Measurements from ENCODE around the gene KRT75. TPM values are rescaled to one million over a fixed set of nuclear protein-coding genes. Genes with fewer than 3 reads are reported as not detected.

The KRT75 gene
- polyA plus RNA-seq, 1 donor from 2014 or later = not detected

- H3F3A ChIP-seq (ENCODE audit: insufficient read depth, low read length, poor library complexity, severe bottlenecking) = no peaks in the 10 kb centered on the region
- H3K4me3 ChIP-seq (ENCODE audit: low read length) = no peak overlapping the region
- no peaks in the 10 kb centered on the region for H3K79me2 ChIP-seq (replicated peaks; ENCODE audit: insufficient read depth, low read length)
- H3K9me2 ChIP-seq (ENCODE audit: insufficient read depth, low read length) = no peaks in the 10 kb centered on the region
- H3K27me3 ChIP-seq (ENCODE audit: insufficient read depth, low read depth, low read length) = no peaks in the 10 kb centered on the region
- no peaks in the 10 kb centered on the region for H3K9me3 ChIP-seq (ENCODE audit: low read length)
- no peak overlapping the region for H3K4me2 ChIP-seq (ENCODE audit: low read length)
- H3K36me3 ChIP-seq (ENCODE audit: insufficient read depth, low read length) = no peaks in the 10 kb centered on the region
- H4K20me1 ChIP-seq (ENCODE audit: insufficient read depth) = no peaks in the 10 kb centered on the region
- no peak for TF ChIP-seq TAF1 (IDR thresholded peaks at IDR 0.05; ENCODE audit: low read depth)
- no peak for TF ChIP-seq SMC3 (conservative IDR thresholded peaks at IDR 0.05; ENCODE audit: poor library complexity)
- TF ChIP-seq MXI1 (conservative IDR thresholded peaks at IDR 0.05; ENCODE audit: poor library complexity, severe bottlenecking) = no peak
- TF ChIP-seq, protein P1, sequence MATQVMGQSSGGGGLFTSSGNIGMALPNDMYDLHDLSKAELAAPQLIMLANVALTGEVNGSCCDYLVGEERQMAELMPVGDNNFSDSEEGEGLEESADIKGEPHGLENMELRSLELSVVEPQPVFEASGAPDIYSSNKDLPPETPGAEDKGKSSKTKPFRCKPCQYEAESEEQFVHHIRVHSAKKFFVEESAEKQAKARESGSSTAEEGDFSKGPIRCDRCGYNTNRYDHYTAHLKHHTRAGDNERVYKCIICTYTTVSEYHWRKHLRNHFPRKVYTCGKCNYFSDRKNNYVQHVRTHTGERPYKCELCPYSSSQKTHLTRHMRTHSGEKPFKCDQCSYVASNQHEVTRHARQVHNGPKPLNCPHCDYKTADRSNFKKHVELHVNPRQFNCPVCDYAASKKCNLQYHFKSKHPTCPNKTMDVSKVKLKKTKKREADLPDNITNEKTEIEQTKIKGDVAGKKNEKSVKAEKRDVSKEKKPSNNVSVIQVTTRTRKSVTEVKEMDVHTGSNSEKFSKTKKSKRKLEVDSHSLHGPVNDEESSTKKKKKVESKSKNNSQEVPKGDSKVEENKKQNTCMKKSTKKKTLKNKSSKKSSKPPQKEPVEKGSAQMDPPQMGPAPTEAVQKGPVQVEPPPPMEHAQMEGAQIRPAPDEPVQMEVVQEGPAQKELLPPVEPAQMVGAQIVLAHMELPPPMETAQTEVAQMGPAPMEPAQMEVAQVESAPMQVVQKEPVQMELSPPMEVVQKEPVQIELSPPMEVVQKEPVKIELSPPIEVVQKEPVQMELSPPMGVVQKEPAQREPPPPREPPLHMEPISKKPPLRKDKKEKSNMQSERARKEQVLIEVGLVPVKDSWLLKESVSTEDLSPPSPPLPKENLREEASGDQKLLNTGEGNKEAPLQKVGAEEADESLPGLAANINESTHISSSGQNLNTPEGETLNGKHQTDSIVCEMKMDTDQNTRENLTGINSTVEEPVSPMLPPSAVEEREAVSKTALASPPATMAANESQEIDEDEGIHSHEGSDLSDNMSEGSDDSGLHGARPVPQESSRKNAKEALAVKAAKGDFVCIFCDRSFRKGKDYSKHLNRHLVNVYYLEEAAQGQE (IDR thresholded peaks at IDR 0.05; ENCODE audit: borderline replicate concordance) = no peak
- no peak for TF ChIP-seq EP300 (conservative IDR thresholded peaks at IDR 0.05; ENCODE audit: poor library complexity, severe bottlenecking)
- TF ChIP-seq, protein P2, sequence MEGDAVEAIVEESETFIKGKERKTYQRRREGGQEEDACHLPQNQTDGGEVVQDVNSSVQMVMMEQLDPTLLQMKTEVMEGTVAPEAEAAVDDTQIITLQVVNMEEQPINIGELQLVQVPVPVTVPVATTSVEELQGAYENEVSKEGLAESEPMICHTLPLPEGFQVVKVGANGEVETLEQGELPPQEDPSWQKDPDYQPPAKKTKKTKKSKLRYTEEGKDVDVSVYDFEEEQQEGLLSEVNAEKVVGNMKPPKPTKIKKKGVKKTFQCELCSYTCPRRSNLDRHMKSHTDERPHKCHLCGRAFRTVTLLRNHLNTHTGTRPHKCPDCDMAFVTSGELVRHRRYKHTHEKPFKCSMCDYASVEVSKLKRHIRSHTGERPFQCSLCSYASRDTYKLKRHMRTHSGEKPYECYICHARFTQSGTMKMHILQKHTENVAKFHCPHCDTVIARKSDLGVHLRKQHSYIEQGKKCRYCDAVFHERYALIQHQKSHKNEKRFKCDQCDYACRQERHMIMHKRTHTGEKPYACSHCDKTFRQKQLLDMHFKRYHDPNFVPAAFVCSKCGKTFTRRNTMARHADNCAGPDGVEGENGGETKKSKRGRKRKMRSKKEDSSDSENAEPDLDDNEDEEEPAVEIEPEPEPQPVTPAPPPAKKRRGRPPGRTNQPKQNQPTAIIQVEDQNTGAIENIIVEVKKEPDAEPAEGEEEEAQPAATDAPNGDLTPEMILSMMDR (IDR thresholded peaks at IDR 0.05; ENCODE audit: poor library complexity, severe bottlenecking) = no peak
- TF ChIP-seq RAD21 (conservative IDR thresholded peaks at IDR 0.05) = no peak
- TF ChIP-seq POLR2AphosphoS5 (IDR thresholded peaks at IDR 0.05) = no peak
- TF ChIP-seq EZH2 (IDR thresholded peaks at IDR 0.05; ENCODE audit: borderline replicate concordance, insufficient read depth, low read length, poor library complexity, severe bottlenecking) = no peak
- no peak overlapping the region for H3K9ac ChIP-seq (ENCODE audit: low read length)
- no peak overlapping the region for H3K27ac ChIP-seq (ENCODE audit: low read length)
- no peak overlapping the region for H2AFZ ChIP-seq (ENCODE audit: low read depth, low read length)
Observed at GRCh38 chr12:52454411-52455201, 20.4 kb upstream of the KRT75 start.

DNA sequence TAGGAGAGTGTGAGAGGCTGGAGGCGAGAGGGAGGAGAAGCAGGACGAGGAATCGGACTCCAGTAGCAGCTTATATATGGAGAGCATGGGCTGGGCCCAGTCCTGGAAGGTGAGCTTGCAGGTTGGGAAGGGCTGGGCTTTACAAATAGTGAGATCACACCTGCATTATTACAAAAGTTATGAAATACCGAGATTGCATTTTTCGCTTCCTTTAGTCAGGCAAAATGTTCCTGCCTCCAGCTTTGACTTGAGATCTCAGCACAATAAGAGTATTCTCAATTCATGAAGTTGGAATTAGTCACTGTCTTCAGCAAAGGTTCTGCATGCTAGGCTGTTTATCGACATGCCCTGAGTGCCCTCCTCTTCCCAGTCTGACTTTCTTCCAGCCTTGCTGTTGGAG lies 17.9 kb upstream of the KRT75 start, which contains the start of gene KRT6B:
Gene KRT6B (minus strand): TSS at position 46 of the 400 bp plus-strand sequence. CDS start 68 bp downstream, outside the sequence.
- H3K4me3 ChIP-seq (ENCODE audit: low read length) = no peak within 1 kb of the TSS
- TF ChIP-seq TAF1 (IDR thresholded peaks at IDR 0.05; ENCODE audit: low read depth) (no peak), RAD21 (conservative IDR thresholded peaks at IDR 0.05) (no peak), MXI1 (conservative IDR thresholded peaks at IDR 0.05; ENCODE audit: poor library complexity, severe bottlenecking) (no peak), SMC3 (conservative IDR thresholded peaks at IDR 0.05; ENCODE audit: poor library complexity) (no peak), EZH2 (IDR thresholded peaks at IDR 0.05; ENCODE audit: borderline replicate concordance, insufficient read depth, low read length, poor library complexity, severe bottlenecking) (no peak), POLR2AphosphoS5 (IDR thresholded peaks at IDR 0.05) (no peak), EP300 (conservative IDR thresholded peaks at IDR 0.05; ENCODE audit: poor library complexity, severe bottlenecking) (no peak)
- TF ChIP-seq, protein P1 (IDR thresholded peaks at IDR 0.05; ENCODE audit: borderline replicate concordance) = no peak
- TF ChIP-seq, protein P2 (IDR thresholded peaks at IDR 0.05; ENCODE audit: poor library complexity, severe bottlenecking) = no peak

More for the DNA sequence above, 17.9 kb upstream of the KRT75 start, which contains the start of gene KRT6B:
- Histone ChIP-seq H3F3A (ENCODE audit: insufficient read depth, low read length, poor library complexity, severe bottlenecking) (no peaks in the 10 kb centered on the region), H3K27ac (ENCODE audit: low read length) (no peak within 1 kb of the TSS), H3K27me3 (ENCODE audit: insufficient read depth, low read depth, low read length) (no peaks in the 10 kb centered on the region), H4K20me1 (ENCODE audit: insufficient read depth) (no peaks in the 10 kb centered on the region), H3K36me3 (ENCODE audit: insufficient read depth, low read length) (no peaks in the 10 kb centered on the region), H3K9me2 (ENCODE audit: insufficient read depth, low read length) (no peaks in the 10 kb centered on the region), H3K79me2 (replicated peaks; ENCODE audit: insufficient read depth, low read length) (no peaks in the 10 kb centered on the region), H2AFZ (ENCODE audit: low read depth, low read length) (no peak within 1 kb of the TSS), H3K9ac (ENCODE audit: low read length) (no peak within 1 kb of the TSS), H3K4me2 (ENCODE audit: low read length) (no peak within 1 kb of the TSS), H3K9me3 (ENCODE audit: low read length) (no peaks in the 10 kb centered on the region)

Data from neural cell (in vitro differentiated cells).